ENCODE measurements around the gene TBC1D10B.
A peak's percentile ranks its signal among the peaks of the same experiment; 100 is the strongest.

Gene TBC1D10B, protein sequence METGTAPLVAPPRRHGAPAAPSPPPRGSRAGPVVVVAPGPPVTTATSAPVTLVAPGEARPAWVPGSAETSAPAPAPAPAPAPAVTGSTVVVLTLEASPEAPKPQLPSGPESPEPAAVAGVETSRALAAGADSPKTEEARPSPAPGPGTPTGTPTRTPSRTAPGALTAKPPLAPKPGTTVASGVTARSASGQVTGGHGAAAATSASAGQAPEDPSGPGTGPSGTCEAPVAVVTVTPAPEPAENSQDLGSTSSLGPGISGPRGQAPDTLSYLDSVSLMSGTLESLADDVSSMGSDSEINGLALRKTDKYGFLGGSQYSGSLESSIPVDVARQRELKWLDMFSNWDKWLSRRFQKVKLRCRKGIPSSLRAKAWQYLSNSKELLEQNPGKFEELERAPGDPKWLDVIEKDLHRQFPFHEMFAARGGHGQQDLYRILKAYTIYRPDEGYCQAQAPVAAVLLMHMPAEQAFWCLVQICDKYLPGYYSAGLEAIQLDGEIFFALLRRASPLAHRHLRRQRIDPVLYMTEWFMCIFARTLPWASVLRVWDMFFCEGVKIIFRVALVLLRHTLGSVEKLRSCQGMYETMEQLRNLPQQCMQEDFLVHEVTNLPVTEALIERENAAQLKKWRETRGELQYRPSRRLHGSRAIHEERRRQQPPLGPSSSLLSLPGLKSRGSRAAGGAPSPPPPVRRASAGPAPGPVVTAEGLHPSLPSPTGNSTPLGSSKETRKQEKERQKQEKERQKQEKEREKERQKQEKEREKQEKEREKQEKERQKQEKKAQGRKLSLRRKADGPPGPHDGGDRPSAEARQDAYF

DNA sequence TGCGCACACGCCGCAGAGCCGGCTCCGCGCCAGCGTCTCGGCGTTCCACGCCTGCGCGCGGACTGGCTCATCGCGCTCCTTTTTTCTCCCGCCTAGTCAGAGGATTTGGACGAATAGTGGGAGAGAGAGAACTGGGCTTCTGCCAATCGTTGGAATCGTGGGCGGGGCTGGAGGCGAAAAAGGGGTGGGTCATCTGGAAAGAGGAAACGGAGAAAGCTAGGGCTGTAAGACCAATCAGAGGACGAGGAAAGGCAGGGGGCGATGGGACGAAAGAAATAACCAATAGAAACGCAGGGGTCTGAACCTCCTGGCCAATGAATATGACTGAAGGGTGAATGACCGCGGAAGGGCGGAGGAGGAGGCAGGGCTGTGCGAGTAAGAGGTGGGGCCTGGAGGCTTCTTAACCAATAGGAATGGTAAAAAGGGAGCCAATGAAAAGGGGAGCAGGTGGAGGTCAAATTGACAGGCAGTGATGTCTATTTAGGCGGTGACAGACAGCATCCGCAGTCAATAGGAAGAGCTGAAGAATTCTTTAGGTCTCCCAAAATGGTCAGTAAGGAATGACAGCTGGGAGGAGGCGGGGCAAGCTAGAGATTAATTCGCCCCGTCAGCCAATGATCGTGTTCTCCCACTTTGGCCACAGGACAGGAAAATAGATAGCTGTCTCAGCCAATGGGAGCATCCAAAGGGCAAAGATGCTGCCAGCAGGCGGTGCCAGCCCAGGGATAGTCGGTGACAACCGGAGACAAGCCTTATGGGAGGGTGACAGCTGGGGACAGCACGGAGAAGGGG, at the start of gene TBC1D10B:
Gene TBC1D10B (minus strand): TSS at position 39 of the 792 bp plus-strand sequence. CDS start 311 bp downstream, outside the sequence.
- DNase-seq, result peak; percentile 99

DNA sequence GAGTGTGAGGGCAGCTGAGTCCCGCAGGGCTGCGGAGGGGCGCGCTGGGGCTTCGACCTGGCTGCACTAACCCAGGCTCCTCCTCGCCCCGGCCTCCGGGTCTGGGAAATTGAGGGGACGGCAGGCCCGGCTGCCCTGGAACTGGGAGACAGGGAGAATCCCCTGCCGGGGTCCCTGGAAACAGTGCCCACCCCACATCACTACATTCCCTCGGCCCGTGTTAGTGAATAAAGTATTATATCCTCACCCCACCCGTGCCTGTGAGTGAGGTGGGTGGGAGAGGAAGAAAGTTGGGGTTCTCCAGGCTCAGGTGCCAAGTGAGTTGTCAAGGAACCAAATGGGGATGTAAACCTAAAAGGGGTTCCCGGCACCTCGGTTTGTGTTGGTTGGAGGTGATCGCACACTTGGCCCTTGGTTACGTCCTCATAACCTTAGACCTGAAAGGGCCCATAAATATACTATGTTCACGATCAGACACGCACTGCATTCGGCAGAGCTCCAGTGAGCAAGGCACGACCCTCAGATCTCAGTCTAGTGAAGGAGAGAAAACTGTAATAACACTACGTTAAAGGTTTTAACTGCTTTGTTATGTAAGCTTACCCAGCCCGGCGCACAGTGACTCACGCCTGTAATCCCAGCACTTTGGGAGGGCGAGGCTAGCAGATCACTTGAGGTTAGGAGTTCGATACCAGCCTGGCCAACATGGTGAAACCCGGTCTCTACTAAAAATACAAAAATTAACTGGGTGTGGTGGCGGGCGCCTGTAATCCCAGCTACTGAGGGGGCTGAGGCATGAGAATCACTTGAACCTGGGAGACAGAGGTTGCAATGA, 48.3 kb upstream of the TBC1D10B start:
- DNase-seq, result no peak

DNA sequence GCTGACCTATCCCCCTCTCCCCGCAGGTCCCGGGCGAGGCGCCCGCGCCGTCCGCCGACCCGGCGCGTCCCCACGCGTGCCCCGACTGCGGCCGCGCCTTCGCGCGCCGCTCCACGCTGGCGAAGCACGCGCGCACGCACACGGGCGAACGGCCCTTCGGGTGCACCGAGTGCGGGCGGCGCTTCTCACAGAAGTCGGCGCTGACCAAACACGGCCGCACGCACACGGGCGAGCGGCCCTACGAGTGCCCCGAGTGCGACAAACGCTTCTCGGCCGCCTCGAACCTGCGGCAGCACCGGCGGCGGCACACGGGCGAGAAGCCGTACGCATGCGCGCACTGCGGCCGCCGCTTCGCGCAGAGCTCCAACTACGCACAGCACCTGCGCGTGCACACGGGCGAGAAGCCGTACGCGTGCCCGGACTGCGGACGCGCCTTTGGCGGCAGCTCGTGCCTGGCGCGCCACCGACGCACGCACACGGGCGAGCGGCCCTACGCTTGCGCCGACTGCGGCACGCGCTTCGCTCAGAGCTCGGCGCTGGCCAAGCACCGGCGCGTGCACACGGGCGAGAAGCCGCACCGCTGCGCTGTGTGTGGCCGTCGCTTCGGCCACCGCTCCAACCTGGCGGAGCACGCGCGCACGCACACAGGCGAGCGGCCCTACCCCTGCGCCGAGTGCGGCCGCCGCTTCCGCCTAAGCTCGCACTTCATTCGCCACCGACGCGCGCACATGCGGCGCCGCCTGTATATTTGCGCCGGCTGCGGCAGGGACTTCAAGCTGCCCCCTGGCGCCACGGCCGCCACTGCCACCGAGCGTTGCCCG, 47.4 kb upstream of the TBC1D10B start:
- DNase-seq, result peak; percentile 97

DNA sequence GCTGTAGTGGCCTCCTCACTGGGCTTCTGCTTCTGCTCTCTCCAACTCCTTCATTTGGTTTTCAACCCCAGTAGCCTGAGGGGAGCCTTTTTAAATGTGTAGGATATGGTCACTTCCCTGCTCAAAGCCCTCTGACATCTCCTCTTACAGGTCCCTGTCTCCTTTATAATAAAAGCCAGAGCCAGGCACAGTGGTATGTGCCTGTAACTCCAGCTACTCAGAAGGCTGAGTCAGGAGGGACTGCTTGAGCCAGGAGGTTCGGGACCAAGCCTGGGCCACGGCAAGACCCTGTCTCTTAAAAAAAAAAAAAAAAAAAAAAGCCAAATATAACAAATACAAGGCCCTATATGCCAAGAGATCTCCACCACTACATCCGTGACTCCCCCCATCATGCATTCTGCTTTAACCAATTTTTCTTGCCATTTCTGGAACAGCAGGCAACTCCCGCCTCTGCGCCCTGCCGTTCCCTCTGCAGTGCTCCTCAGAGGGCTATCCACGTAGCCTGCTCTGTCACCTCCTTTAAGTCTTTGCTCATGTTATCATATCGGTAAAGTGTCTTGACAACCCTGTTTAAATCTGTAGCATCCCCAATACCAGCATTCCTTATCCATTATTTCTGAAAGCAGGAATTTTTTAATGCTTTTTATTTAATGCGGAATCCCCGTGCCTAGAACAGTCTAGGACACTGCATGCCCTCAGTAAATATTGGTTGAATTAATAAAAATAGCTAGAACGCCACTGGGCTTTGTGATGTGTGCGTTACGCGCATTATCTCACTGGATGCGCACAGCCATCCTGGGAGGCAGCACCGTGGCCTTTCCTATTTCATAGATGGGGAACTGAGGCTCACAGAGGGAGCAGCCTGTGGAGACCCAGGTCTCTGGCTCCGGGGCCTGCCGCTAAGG, 46.6 kb upstream of the TBC1D10B start:
- DNase-seq, result no peak

DNA sequence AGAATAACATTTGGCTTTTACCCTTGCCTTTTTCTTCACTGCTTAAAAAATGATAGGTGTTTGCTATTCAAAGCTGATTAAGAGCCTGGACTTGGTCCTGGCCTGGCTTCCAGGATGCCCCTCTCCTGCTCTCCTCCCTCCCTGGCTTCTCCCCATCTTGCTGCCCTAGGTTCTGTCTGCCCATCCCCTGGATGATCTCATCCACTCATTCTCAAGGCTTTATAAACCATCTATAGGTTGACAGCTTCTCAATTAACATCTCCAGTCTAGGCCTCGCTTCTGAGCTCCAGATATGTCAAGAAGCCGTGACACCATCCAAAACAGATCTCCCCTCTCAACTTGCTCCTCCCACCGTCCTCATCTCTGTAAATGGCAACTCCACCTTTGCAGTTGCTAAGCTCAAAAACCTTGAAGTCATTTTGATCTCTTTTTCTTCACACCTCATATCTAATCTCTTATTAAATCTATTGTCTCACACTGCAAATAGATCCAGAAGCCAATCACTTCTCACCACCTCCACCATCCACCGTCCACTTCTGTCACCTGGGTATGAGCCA, 45.8 kb upstream of the TBC1D10B start:
- DNase-seq, result no peak

DNA sequence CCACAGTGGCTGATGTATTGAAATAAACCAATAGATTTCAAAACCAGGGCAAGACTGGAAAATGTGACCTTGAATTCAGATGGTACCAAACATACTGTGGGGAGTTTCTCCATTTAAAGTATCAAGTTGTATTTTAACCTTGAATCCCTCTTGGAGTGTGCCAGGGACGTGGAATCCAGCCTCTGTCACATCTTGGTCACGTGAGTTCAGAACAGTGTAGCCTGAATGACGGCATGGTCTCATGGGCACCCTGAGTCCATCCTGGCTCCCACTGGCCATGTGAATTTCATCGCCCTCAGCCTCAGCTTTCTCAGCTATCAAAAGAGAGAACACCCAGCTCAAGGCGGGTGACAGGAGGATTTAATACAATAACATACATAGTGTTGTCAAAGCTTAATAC, 43.9 kb upstream of the TBC1D10B start:
- no peak for DNase-seq

DNA sequence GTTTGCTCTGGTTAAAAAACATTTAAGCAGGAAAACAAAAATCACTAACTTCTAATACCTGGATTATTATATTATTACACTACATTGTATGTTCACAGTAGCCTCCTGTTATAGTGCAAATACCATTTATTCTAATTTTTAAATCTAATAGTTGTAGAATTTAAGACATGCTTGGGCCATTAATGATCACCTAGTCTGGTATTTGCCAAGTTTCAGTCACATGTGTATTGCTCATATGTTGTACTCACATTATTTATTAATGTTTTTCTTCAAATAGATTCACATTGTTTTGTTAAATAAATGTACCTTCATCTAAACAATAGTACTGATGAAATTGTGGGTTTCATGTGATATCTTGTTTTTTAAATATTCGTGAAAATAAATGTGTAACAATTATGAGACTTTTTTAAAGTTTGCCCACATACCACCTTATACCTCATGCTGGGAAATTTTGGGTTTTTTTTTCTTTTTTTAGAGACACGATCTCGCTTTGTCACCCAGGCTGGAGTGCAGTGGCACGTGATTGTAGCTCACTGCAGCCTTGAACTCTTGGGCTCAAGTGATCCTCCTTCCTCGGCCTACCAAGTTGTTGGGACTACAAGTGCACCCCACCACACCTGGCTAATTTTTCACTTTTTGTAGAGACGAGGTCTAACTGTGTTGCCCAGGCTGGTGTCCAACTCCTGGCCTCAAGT, 43.0 kb upstream of the TBC1D10B start:
- DNase-seq, result no peak

DNA sequence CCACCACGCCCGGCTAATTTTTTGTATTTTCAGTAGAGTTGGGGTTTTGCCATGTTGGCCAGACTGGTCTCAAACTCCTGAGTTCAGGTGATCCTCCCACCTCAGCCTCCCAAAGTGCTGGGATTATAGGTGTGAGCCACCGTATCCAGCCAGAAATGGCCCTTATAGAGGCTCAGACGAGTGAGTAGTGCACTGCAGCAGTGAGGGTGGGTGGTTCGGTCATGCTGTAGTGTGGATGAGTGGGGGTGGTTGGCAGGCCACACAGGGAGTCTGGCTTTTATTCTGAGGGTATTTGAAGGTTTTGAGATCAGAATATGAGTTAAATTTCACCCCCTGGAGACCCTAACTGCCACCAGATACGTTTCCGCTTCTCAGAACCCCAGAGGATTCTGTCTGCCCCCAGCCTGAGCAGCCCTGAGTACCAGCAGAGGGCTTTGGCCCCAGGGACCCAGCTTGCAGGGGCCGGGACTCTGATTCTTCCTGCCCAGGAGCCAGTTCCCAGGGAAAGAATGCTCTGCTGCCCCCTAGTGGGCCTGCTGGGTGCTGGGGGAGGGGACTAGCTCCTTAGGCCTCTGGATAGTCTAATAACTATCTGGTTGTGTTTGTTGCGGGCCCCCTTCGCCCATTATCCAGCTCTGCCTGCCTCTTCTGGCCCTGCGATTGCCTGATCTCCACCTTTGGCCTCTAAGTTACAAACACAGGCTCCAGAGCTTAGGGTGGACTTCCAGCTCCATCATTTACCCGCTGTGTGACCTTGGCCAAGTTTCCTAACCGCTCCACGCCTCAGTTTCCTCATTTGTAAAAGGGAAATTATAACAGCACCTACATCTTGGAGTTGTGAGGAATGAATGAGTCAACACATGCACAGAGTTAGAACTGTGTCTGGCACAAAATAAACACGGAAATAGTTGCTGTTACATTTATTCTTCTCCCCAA, 39.1 kb upstream of the TBC1D10B start:
- peak; percentile 58 for DNase-seq

DNA sequence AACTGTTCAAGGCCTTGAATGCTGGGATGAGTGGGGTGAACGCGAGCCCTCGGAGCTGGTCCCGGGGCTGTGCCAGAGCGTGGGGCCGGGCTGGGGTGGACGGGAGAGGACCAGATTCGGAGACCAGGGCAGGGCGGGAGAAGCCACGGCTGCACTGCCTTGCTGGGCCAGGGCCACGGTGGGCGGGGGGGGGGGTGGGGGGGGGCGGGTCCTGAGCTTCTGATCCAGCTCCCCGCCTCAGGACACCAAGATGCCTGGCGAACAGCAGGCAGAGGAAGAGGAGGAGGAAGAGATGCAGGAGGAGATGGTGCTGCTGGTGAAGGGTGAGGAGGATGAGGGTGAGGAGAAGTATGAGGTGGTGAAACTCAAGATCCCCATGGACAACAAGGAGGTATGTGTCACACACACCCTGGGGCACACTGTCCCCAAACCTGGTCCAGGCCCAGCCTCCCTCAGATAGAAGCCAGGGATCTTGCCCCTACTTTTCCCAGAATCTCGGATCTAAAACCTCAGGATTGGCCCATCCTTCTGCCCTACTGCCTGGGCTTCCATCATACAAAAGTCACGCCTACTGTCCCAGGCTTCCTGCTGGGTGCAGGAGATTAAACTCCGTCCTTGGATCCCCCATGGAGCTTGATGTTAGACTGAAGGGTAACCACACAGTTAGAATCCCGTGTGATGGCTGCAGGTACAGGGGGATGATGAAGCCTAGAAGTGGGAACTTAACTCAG, 37.7 kb upstream of the TBC1D10B start:
- DNase-seq, result no peak

DNA sequence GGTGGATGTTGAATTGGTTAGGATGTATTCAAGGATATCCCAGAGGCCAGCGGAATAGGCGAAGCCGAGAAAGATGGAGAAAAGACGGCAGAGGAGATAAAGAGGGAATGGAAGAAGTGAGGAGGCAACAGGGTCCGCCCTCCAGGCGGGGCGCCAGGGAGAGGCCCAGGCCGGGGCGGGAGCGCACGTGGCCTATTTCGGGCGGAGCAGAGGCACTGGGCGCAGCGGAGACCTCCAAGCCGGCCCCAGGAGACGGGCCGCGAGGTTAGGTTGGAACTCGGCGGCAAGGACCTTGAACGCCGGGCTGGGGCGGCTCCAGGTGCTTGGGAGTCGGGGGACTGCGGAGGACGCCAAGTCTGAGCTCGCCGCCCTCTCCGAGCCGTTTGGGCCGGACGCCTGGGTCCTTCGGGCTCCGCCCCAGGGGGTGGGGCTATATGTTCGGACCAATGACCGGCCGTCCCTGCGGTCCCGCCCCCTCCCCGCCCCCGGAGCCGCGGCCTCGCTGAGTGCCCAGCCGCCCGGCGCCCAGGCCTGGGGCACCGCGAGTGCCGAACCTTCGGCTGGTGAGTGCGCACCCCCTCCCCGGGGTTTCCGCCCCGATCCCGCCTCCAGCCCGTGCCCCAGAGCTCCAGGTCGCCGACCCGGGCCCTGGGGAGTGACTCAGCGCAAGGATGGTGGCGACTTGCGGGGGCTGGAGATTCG, 37.0 kb upstream of the TBC1D10B start, which contains the start of gene ZNF771:
Gene ZNF771 (plus strand): TSS at position 505 of the 702 bp plus-strand sequence. CDS start 448 bp downstream, outside the sequence.
- peak; percentile 94 for DNase-seq

DNA sequence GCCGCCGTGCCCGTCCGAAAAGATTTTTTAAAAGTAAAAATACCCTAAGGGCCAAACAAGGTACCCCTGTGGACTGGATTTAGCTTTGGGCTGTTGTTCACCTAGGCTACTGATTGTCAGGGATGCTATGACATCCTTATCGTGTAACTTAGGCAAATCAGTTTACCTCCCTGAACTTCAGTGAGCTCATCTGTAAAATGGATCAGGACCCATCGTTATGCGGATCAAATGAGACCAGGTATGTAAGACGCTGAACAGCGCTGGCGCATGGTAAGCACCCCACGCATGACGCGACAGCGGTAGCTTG, 36.5 kb upstream of the TBC1D10B start:
- no peak for DNase-seq

DNA sequence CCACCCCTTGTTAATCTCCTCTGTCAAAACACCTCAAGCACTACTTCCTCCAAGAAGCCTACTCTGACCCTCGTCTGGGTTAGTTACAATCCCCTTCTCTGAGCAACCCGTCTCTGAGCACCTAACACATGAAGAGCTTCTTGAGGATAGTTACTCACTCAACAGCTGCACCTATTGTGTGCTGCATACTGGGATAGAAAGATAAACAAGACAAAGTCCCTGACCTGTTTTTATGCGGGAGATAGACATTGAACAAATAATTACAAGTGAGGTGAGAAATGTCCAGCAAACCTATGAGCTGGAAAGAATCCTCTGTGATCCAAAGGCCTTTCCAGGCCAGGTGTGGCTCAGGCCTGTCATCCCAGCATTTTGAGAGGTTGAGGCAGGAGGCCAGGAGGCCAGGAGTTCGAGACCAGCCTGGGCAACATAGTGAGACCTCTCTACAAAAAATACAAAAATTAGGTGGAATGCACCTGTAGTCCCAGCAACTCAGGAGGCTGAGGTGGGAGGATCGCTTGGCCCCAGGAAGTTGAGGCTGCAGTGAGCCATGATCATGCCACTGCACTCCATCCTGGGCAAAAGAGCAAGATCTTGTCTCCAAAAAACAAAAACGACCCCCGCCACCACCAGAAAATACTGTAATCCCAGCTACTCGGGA, 31.6 kb upstream of the TBC1D10B start:
- peak; percentile 71 for DNase-seq

DNA sequence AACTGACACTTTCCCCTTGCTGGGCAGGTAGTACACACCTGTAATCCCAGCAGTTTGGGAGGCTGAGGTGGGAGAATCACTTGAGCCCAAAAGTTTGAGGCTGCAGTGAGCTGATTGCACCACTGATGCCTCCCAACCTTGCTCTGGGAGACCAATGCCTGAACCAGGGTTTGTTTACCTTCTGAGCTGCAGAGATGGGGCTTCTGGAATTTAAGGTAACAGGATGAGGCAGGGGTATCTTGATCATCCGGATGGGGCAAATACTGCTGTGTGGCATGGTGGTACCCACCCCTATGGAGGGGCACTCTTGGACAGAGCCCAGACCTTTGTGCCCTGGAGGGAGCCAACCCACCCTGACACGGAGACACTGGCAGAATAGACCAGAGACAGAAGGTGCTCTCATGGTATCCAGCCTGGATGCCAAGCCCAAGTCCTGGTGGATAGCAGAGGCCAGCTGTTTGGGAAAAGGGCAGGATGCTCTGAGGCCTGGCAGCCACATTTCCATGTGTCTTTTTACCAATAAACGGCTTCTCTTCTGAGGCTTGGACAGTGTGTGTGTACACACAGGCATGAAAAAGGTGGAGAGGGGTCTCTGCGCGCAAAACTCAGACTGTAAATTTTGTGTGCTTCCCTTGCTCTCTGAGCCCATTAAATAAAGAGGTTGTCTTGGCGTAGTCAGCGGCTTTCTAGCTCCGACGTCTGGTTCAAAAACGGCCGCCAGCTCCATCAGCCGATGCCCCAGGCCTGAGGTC, 29.3 kb upstream of the TBC1D10B start:
- DNase-seq, result no peak

DNA sequence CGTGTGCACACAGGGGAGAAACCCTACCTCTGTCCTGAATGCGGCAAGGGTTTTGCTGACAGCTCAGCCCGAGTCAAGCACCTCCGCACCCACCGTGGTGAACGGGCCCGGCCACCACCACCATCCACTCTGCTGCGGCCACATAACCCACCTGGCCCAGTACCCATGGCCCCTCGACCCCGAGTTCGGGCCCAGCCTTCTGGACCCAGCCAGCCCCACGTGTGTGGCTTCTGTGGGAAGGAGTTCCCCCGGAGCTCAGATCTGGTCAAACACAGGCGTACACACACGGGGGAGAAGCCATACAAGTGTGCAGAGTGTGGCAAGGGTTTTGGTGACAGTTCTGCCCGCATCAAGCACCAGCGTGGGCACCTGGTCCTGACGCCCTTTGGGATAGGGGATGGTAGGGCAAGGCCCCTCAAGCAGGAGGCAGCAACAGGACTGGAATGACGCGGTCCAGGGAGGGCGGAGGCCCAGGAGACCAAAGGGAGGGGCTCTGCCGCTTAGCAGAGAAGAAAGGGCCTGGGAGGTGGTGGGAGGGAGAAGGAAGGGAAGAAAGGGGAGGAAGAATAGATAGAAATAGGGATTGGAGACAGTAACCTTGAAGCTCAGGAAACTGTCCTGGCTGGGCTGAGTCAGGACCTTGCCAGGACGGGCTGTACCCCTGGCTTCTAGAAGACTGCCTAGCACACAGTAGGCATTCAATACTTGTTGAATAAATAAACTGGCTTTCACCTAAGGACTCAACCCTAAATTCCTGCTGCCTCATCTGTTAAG, 28.6 kb upstream of the TBC1D10B start:
- DNase-seq, result no peak
